Thoracic aorta (tissue), 2 donors: Measurements from ENCODE around the gene DCLRE1C. TPM values are rescaled to one million over a fixed set of nuclear protein-coding genes. Genes with fewer than 3 reads are reported as not detected.

Source experiments
- ATAC-seq: fragments of 150-250 bp; one replicate; pipeline ENCODE4 v1.8.0; 2017; ENCODE audit warnings: low read depth; ENCODE audit not compliant: insufficient number of reproducible peaks, low FRiP score
- DNase-seq: peaks from one replicate; pipeline ENCODE4 v3.0.0-alpha.2; 2020; ENCODE audit warnings: low spot score
- H3K27ac ChIP-seq, 2 donors: fragments of 200-600 bp; sonication (generic); 1 replicate in 1 of 2; 2 replicates in 1 of 2; pipeline ENCODE4 v1.5.1; 2016; ENCODE audit warnings: mild to moderate bottlenecking in 2 of 2, moderate library complexity in 2 of 2
- H3K27me3 ChIP-seq: fragments of 200-600 bp; sonication (generic); replicated peaks from 2 replicates; pipeline ENCODE4 v1.6.0; 2016; ENCODE audit warnings: mild to moderate bottlenecking; ENCODE audit not compliant: insufficient read depth
- H3K36me3 ChIP-seq: fragments of 200-600 bp; sonication (generic); one replicate; pipeline ENCODE4 v1.5.1; 2016
- H3K4me1 ChIP-seq, 2 donors: fragments of 200-600 bp; sonication (generic); 1 replicate in 1 of 2; 2 replicates in 1 of 2; pipeline versions ENCODE4 v1.5.1 to v1.6.0; 2016; ENCODE audit warnings: low read depth in 2 of 2, mild to moderate bottlenecking in 1 of 2; ENCODE audit not compliant: control insufficient read depth in 1 of 2
- H3K4me3 ChIP-seq: fragments of 200-600 bp; sonication (generic); 2 replicates; pipeline ENCODE4 v1.5.1; 2016; ENCODE audit warnings: mild to moderate bottlenecking
- H3K9me3 ChIP-seq: fragments of 200-600 bp; sonication (generic); 2 replicates; pipeline ENCODE4 v1.5.1; 2016
- total RNA-seq, 2 donors: library from RNA; depleted of rRNA; stranded (reverse); fragments of >200 nt; gene quantifications; one replicate each; pipeline versions ENCODE4 v1.1.0 to v1.2.3, GENCODE V29; 2016
- TF ChIP-seq, protein P1 (sequence below): fragments of 200-600 bp; sonication (generic); IDR thresholded peaks from one replicate; pipeline ENCODE4 v1.5.1; 2019; ENCODE audit warnings: antibody characterized with exemption

Gene DCLRE1C
- total RNA-seq, 2 donors from 2014 or later: 6.9 to 9.9 TPM

DNA sequence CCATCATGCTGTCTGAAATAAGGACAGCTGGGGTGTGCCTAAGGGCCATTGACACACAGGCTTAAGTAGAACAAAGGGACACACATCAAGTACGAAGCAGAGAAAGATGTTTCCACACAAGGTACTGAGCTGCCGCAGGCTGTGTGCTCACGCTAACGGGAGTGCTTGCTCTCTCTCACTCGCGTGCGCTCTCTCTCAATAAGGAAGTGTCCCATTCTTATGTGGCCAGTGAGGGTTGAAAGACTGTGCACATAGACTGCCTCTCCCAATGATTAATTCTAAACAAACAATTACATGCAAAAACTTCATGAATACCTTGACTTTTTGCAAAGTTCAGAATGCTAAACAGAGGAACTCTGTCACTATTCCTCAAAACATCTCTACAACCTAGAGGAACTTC lies 29.9 kb downstream of the DCLRE1C start:
- no peak overlapping the region for H3K27ac ChIP-seq
- no peaks in the 10 kb centered on the region for H3K27me3 ChIP-seq
- ATAC-seq (no peak), DNase-seq (no peak)
- TF ChIP-seq, protein P1, sequence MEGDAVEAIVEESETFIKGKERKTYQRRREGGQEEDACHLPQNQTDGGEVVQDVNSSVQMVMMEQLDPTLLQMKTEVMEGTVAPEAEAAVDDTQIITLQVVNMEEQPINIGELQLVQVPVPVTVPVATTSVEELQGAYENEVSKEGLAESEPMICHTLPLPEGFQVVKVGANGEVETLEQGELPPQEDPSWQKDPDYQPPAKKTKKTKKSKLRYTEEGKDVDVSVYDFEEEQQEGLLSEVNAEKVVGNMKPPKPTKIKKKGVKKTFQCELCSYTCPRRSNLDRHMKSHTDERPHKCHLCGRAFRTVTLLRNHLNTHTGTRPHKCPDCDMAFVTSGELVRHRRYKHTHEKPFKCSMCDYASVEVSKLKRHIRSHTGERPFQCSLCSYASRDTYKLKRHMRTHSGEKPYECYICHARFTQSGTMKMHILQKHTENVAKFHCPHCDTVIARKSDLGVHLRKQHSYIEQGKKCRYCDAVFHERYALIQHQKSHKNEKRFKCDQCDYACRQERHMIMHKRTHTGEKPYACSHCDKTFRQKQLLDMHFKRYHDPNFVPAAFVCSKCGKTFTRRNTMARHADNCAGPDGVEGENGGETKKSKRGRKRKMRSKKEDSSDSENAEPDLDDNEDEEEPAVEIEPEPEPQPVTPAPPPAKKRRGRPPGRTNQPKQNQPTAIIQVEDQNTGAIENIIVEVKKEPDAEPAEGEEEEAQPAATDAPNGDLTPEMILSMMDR: no peak
- no peaks in the 10 kb centered on the region for H3K4me1 ChIP-seq
- H3K36me3 ChIP-seq: peaks cover 34% of the 10 kb centered on the region
- no peak overlapping the region for H3K4me3 ChIP-seq
- H3K9me3 ChIP-seq: no peaks in the 10 kb centered on the region

DNA sequence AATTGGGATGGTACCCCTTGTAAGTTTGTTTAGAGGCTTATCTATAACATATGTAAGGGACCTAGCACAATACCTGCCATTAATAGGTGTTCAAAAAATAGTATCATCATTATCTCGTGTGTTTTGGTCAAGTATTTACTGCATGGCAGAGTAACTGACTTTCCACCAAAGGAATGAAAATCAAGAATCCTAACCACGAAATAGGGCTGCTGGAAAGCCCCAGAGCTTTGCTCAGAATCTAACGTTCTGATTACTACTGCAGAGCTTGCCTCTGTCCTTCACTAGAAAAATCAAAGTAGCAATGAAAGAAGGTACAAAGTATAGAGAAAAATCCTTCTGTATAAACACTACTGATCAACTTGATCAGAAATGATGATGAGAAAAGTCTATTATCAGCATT lies 34.9 kb downstream of the DCLRE1C start:
- Histone ChIP-seq H3K27me3 (no peaks in the 10 kb centered on the region), H3K36me3 (peaks cover 27% of the 10 kb centered on the region), H3K4me3 (no peak overlapping the region), H3K4me1 (no peaks in the 10 kb centered on the region), H3K27ac (no peak overlapping the region), H3K9me3 (no peaks in the 10 kb centered on the region)
- no peak for ATAC-seq
- no peak for DNase-seq
- TF ChIP-seq, protein P1: no peak

DNA sequence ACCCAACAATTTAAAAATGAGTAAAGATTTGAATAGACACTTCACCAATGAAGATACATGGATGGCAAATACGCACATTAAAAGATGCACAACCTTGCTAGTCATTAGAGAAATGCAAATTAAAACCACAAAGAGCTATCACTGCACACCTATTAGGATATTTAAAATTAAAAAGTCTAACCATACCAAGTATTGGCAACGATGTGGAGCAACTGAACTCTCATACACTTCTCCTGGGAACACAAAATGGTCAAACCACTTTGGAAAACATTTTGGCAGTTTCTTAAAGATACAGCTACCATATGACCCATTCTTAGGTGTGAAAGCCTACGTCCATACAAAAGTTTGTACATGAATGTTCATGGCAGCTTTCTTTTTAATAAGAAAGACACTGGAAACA lies 36.1 kb downstream of the DCLRE1C start:
- no peak for ATAC-seq
- no peak overlapping the region for H3K4me3 ChIP-seq
- TF ChIP-seq, protein P1: no peak

DNA sequence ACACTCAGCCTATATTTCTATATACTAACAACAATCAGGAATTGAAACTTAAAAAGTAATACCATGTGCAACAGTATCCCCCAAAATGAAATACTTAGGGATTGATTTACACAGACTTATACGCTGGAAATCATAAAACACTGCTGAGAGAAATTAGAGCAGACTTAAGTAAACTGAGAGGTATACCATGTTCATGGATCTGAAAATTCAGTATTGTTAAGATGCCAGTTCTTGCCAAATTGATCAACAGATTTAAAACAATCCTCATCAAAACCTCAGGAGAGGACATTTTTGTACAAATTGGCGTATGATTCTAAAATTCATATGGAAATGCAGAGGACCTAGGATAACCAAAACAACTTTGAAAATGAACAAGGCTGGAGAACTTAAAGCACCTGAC lies 37.3 kb downstream of the DCLRE1C start:
- ATAC-seq (no peak), DNase-seq (no peak)
- Histone ChIP-seq H3K27me3 (no peaks in the 10 kb centered on the region), H3K36me3 (peaks cover 28% of the 10 kb centered on the region), H3K4me1 (no peaks in the 10 kb centered on the region), H3K9me3 (no peaks in the 10 kb centered on the region), H3K27ac (no peak overlapping the region), H3K4me3 (no peak overlapping the region)
- TF ChIP-seq, protein P1: no peak

More for the DNA sequence above, 36.1 kb downstream of the DCLRE1C start:
- Histone ChIP-seq H3K27ac (no peak overlapping the region), H3K27me3 (no peaks in the 10 kb centered on the region), H3K9me3 (no peaks in the 10 kb centered on the region), H3K36me3 (peaks cover 29% of the 10 kb centered on the region), H3K4me1 (no peaks in the 10 kb centered on the region)
- no peak for DNase-seq

DNA sequence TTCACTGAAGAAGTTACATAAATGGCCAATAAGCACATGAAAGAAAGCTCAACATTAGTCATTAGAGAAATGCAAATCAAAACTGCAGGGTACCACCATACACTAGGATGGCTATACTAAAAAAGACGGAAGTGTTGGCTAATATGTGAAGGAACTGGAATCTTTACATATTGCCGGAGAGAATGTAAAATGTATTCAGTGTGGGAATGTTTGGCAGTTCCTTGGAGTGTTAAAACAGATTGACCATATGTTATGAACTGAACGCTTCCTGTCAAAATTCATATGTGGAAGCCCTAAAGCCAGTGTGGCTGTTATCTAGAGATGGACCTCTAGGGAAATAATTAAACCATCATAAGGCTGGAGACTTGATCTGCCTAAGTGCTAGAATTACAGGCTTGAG lies 42.1 kb downstream of the DCLRE1C start:
- Histone ChIP-seq H3K4me1 (no peaks in the 10 kb centered on the region), H3K27me3 (no peaks in the 10 kb centered on the region), H3K4me3 (no peak overlapping the region), H3K9me3 (no peaks in the 10 kb centered on the region), H3K27ac (no peak overlapping the region), H3K36me3 (peaks cover 22% of the 10 kb centered on the region)
- ATAC-seq (no peak), DNase-seq (no peak)
- TF ChIP-seq, protein P1: no peak
